ENCODE data around the gene PAX5. TPM values are rescaled to one million over a fixed set of nuclear protein-coding genes. Genes with fewer than 3 reads are reported as not detected.

The PAX5 gene
- total and polyA plus RNA-seq, 4 donors, result 0.08 to 2.3 (median 0.40) TPM

GRCh38 chr9:37026931-37027581 lies 7.0 kb downstream of the PAX5 start:
- ATAC-seq (ENCODE audit: insufficient read depth, low FRiP score), result no peak
- H3K27ac ChIP-seq (ENCODE audit: low read depth in 1 of 2, low read length in 1 of 2), result no peak overlapping the region
- no peak for TF ChIP-seq CTCF (IDR thresholded peaks at IDR 0.05; ENCODE audit: control extremely low read depth, extremely low read depth)
- peaks cover 28 to 95% (median 89%) of the 10 kb centered on the region in 3 donors for H3K27me3 ChIP-seq (ENCODE audit: control insufficient read depth in 3 of 3, insufficient read depth in 3 of 3, low read length in 2 of 3)
- no peak overlapping the region for H3K4me3 ChIP-seq
- H3K4me1 ChIP-seq (ENCODE audit: control insufficient read depth in 5 of 5, insufficient read depth in 5 of 5, low read length in 5 of 5), result peaks cover 0 to 32% (median 3%) of the 10 kb centered on the region in 5 donors
- DNase-seq, result no peak
- no peak overlapping the region for H3K9ac ChIP-seq (ENCODE audit: insufficient read depth in 1 of 2, low read length in 2 of 2)
- peaks cover 0 to 17% (median 0%) of the 10 kb centered on the region in 4 donors for H3K9me3 ChIP-seq (ENCODE audit: control insufficient read depth in 4 of 4, insufficient read depth in 3 of 4, low read length in 3 of 4)
- WGBS, 2 donors, result 1 to 2% methylated on average over 56 of the region's 56 CpGs
- H3K36me3 ChIP-seq (ENCODE audit: control insufficient read depth in 4 of 4, insufficient read depth in 4 of 4, low read length in 4 of 4), result no peaks in the 10 kb centered on the region

- DNase-seq, result no peak
- 4 to 5% methylated on average over 55 to 62 of the region's 62 CpGs for WGBS, 2 donors
- ATAC-seq (ENCODE audit: insufficient read depth, low FRiP score), result no peak
- Histone ChIP-seq H3K27ac (ENCODE audit: low read depth in 1 of 2, low read length in 1 of 2) (no peak overlapping the region), H3K27me3 (ENCODE audit: control insufficient read depth in 3 of 3, insufficient read depth in 3 of 3, low read length in 2 of 3) (peaks cover 32 to 94% (median 89%) of the 10 kb centered on the region in 3 donors), H3K9ac (ENCODE audit: insufficient read depth in 1 of 2, low read length in 2 of 2) (no peak overlapping the region), H3K36me3 (ENCODE audit: control insufficient read depth in 4 of 4, insufficient read depth in 4 of 4, low read length in 4 of 4) (no peaks in the 10 kb centered on the region), H3K4me1 (ENCODE audit: control insufficient read depth in 5 of 5, insufficient read depth in 5 of 5, low read length in 5 of 5) (peaks cover 0 to 32% (median 3%) of the 10 kb centered on the region in 5 donors), H3K4me3 (no peak overlapping the region), H3K9me3 (ENCODE audit: control insufficient read depth in 4 of 4, insufficient read depth in 3 of 4, low read length in 3 of 4) (peaks cover 0 to 16% (median 0%) of the 10 kb centered on the region in 4 donors)
- no peak for TF ChIP-seq CTCF (IDR thresholded peaks at IDR 0.05; ENCODE audit: control extremely low read depth, extremely low read depth)
These were observed 7.7 kb downstream of the PAX5 start for GRCh38 chr9:37026113-37026930.

DNA sequence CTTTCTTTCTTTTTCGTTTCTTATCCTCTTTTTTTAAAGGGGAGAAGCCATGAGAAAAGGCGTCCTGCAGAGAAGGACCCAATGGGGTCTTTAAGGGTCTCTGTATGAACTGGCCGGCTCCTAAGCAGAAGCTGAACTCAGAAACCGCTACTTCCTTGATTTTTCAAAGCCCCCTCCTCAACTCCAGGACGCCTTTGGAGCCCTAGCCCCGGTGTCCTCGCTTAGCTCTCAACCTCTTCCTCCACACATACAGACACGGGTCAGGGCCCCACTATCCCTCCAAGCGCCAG lies 8.3 kb downstream of the PAX5 start:
- WGBS, 2 donors, result 3% methylated on average over 9 of the region's 9 CpGs
- Histone ChIP-seq H3K4me1 (ENCODE audit: control insufficient read depth in 5 of 5, insufficient read depth in 5 of 5, low read length in 5 of 5) (peaks cover 0 to 32% (median 3%) of the 10 kb centered on the region in 5 donors), H3K36me3 (ENCODE audit: control insufficient read depth in 4 of 4, insufficient read depth in 4 of 4, low read length in 4 of 4) (no peaks in the 10 kb centered on the region), H3K4me3 (no peak overlapping the region), H3K9me3 (ENCODE audit: control insufficient read depth in 4 of 4, insufficient read depth in 3 of 4, low read length in 3 of 4) (peaks cover 0 to 16% (median 0%) of the 10 kb centered on the region in 4 donors), H3K9ac (ENCODE audit: insufficient read depth in 1 of 2, low read length in 2 of 2) (no peak overlapping the region), H3K27me3 (ENCODE audit: control insufficient read depth in 3 of 3, insufficient read depth in 3 of 3, low read length in 2 of 3) (peaks cover 33 to 94% (median 88%) of the 10 kb centered on the region in 3 donors), H3K27ac (ENCODE audit: low read depth in 1 of 2, low read length in 1 of 2) (no peak overlapping the region)
- DNase-seq, result no peak
- ATAC-seq (ENCODE audit: insufficient read depth, low FRiP score), result no peak
- TF ChIP-seq CTCF (IDR thresholded peaks at IDR 0.05; ENCODE audit: control extremely low read depth, extremely low read depth), result no peak
